AG10803 (cell line): ENCODE results near the gene VCAN.

Source experiments
- DNase-seq: peaks from one replicate; pipeline ENCODE4 v3.0.0; 2010; ENCODE audit warnings: low read depth
- H3K4me3 ChIP-seq: 2 replicates; pipeline ENCODE4 v1.5.1; 2011; ENCODE audit warnings: mild to moderate bottlenecking, low read length, control low read depth
- CTCF ChIP-seq: conservative IDR thresholded peaks from 2 replicates; pipeline ENCODE4 v1.5.1; 2011; ENCODE audit warnings: mild to moderate bottlenecking, low read length, control low read depth, inconsistent platforms

Gene VCAN

GRCh38 chr5:83567741-83568140 lies 96.2 kb downstream of the VCAN start:
- peak; percentile 49 for DNase-seq
- H3K4me3 ChIP-seq: peak overlapping the region; percentile 7; the same call in 1 of the 2 replicates
- no peak for TF ChIP-seq CTCF

- TF ChIP-seq CTCF: no peak
- H3K4me3 ChIP-seq: no peak overlapping the region; the same call in 1 of the 2 replicates
- peak; percentile 97 for DNase-seq
Measured at GRCh38 chr5:83568186-83568585, 96.6 kb downstream of the VCAN start.

- no peak overlapping the region for H3K4me3 ChIP-seq
- TF ChIP-seq CTCF: no peak
- DNase-seq: no peak
Measured at GRCh38 chr5:83570916-83571315, 99.4 kb downstream of the VCAN start.

- H3K4me3 ChIP-seq: no peak overlapping the region
- DNase-seq: no peak
- no peak for TF ChIP-seq CTCF
Measured at GRCh38 chr5:83572271-83572670, 100.7 kb downstream of the VCAN start.

- DNase-seq: no peak
- H3K4me3 ChIP-seq: no peak overlapping the region
- no peak for TF ChIP-seq CTCF
Measured at GRCh38 chr5:83576341-83576740, 104.8 kb downstream of the VCAN start.

- H3K4me3 ChIP-seq: no peak overlapping the region
- TF ChIP-seq CTCF: no peak
- no peak for DNase-seq
Measured at GRCh38 chr5:83577036-83577636, 105.6 kb downstream of the VCAN start.

GRCh38 chr5:83583859-83584258 lies 112.3 kb downstream of the VCAN start:
- peak; percentile 48 for DNase-seq
- no peak for TF ChIP-seq CTCF
- H3K4me3 ChIP-seq: no peak overlapping the region
